BE2C (cell line): ENCODE data around the gene CSRP3.

Experiments used
- DNase-seq: peaks from one replicate; pipeline ENCODE4 v3.0.0-alpha.2; 2020
- H3K27me3 ChIP-seq: fragments of 250-450 bp; sonication (Bioruptor Pico); 2 replicates; pipeline ENCODE4 v1.5.1; 2020; ENCODE audit warnings: mild to moderate bottlenecking
- H3K36me3 ChIP-seq: fragments of 250-450 bp; sonication (Bioruptor Pico); 2 replicates; pipeline ENCODE4 v1.5.1; 2020; ENCODE audit warnings: mild to moderate bottlenecking
- H3K4me1 ChIP-seq: fragments of 250-450 bp; sonication (Bioruptor Pico); 2 replicates; pipeline ENCODE4 v1.5.1; 2020
- H3K4me3 ChIP-seq: 2 replicates; pipeline ENCODE4 v1.5.1; 2011; ENCODE audit warnings: low read depth, low read length
- H3K9me3 ChIP-seq: fragments of 250-450 bp; sonication (Bioruptor Pico); 2 replicates; pipeline ENCODE4 v1.5.1; 2020
- TF ChIP-seq, protein P1 (sequence below): IDR thresholded peaks from 2 replicates; pipeline ENCODE4 v1.5.1; 2012; ENCODE audit warnings: mild to moderate bottlenecking, low read depth, low read length

Gene CSRP3

DNA sequence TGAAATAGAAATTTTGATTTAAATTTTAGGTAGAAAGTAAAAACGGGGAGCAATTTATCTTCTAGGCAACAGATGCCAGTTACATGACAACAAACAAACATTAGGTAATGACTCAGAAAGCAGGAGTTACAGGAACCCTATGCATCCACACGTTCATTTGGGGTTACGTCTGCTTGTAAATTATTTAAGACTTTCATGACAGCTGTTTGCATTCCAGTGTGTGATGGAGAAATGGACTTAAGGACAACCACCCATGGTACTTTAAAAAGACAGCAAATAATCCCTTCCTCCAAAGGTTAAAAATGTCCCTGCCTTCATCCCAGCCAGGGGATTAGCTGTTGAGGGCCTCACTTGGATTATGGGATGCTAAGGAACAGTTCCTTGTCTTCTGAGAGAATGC, 27.2 kb upstream of the CSRP3 start:
- Histone ChIP-seq H3K4me3 (no peak overlapping the region), H3K4me1 (no peaks in the 10 kb centered on the region), H3K36me3 (no peaks in the 10 kb centered on the region), H3K27me3 (no peaks in the 10 kb centered on the region), H3K9me3 (no peaks in the 10 kb centered on the region)
- TF ChIP-seq, protein P1, sequence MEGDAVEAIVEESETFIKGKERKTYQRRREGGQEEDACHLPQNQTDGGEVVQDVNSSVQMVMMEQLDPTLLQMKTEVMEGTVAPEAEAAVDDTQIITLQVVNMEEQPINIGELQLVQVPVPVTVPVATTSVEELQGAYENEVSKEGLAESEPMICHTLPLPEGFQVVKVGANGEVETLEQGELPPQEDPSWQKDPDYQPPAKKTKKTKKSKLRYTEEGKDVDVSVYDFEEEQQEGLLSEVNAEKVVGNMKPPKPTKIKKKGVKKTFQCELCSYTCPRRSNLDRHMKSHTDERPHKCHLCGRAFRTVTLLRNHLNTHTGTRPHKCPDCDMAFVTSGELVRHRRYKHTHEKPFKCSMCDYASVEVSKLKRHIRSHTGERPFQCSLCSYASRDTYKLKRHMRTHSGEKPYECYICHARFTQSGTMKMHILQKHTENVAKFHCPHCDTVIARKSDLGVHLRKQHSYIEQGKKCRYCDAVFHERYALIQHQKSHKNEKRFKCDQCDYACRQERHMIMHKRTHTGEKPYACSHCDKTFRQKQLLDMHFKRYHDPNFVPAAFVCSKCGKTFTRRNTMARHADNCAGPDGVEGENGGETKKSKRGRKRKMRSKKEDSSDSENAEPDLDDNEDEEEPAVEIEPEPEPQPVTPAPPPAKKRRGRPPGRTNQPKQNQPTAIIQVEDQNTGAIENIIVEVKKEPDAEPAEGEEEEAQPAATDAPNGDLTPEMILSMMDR = no peak
- DNase-seq = no peak

DNA sequence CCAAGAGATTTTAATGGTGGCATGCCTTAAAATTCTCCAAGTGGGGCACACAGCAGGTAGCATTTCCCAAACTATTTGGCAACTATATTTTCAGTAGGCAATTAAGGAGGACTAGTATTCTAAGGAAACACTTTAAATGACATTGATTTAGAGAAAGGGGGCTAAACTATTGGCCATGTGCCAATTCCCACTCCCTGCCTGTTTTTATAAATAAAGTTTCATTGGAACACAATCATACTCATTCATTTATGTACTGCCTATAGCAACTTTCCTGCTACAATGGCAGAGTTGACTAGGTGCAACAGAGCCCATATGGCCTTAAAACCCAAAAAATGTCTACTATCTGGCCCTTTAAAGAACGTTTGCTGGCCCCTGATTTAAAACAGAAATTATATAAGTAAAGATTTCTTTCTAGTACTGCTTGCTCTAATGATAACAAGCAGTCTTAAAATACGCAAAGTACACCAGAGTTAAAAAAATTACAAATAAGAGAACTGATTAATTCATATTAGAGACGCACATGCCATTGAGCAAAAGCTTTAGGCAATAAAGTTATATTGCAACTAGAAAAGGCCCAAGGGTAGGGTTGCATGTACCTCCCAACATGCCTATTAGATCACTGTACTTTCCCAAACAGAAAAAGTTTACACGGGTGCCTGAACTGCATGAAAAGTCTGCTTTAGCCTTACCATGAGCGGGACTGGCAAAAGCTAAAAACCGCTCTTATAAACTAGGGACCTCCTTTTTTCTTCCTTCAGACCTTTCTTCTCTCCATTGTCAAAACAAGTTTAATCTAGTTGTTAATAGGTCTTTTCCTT, 24.8 kb upstream of the CSRP3 start:
- Histone ChIP-seq H3K27me3 (no peaks in the 10 kb centered on the region), H3K9me3 (no peaks in the 10 kb centered on the region), H3K4me3 (no peak overlapping the region), H3K4me1 (no peaks in the 10 kb centered on the region), H3K36me3 (no peaks in the 10 kb centered on the region)
- TF ChIP-seq, protein P1 = no peak
- DNase-seq = no peak

DNA sequence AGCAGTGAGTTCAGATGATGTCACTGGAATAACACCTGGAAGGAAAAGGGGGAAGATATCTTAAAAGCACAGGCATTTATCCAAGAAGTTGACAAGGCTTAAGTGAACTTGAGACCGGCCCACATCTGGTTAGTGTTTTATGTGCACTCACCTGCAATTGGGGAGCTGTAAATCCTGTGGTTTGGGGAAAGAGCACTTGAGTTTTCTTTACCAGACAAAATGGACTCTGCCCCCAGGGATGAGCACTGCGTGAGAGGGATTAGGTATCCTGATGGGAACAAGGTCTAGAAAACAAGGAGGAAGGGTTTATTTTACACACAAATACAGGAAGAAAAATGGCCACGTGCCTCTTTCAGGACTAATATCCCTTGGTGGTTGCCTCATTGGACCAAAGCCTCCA, 23.8 kb upstream of the CSRP3 start:
- Histone ChIP-seq H3K4me3 (no peak overlapping the region), H3K9me3 (no peaks in the 10 kb centered on the region), H3K27me3 (no peaks in the 10 kb centered on the region), H3K36me3 (no peaks in the 10 kb centered on the region), H3K4me1 (no peaks in the 10 kb centered on the region)
- TF ChIP-seq, protein P1 = no peak
- DNase-seq = no peak

DNA sequence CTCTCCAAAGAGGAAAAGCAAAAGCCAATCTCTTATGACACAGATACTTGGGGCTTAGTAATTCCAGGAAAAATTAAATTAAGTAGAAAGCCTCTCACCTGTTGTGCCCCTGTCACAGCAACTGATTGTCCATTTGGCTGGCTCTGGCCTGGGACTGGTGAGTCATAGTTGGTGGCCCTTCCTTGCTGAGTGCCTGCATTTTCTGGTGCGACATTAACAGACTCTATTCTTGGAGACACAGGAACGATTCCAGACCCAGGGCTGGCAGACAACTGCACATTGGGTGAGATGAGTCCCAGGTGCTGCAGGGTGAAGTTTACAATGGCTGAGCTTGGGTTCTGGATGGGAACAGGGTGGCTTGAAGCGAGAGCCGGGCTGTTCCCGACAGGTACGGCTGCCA, 23.3 kb upstream of the CSRP3 start:
- H3K9me3 ChIP-seq = no peaks in the 10 kb centered on the region
- H3K4me3 ChIP-seq = no peak overlapping the region
- no peaks in the 10 kb centered on the region for H3K27me3 ChIP-seq
- TF ChIP-seq, protein P1 = no peak
- no peak for DNase-seq
- H3K36me3 ChIP-seq = no peaks in the 10 kb centered on the region
- H3K4me1 ChIP-seq = no peaks in the 10 kb centered on the region

DNA sequence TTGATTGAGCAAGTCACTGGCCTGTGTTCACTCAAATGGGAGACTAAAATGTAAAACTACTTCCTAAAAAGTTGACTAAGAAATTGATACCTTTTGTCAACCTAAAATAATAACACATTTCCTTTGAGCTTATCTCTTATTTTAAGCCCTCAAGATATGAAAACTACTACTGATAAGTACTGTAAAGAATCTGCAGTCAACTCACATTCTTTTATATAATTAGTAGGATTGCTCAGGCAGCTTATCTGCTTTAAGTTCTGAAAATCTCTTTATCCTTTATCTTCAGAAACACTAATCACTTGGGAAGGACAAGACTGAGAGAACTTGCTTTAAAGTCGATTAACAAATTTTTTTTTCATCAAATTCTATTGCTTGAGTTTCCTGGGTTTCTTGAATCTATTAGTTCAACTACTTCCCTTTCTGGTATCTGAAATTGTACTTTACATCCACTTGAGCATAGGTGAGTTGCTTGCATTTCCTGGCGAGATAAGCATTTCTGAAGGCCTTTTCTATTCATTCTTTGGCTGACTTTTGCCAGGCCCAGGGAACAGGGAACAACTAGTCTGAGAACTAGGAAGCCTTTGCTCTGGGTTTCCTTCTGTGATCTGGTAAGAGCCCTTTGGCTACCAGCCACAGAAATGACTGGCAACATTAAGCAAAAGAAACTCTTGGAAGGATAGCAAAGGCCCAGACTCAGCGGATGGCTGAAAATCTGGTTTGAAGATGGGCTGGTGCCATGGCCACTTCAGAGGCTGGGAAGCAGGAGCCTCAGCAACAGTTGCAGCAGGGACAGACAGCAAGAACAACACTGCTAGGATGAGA, 19.3 kb upstream of the CSRP3 start:
- Histone ChIP-seq H3K4me3 (no peak overlapping the region), H3K36me3 (no peaks in the 10 kb centered on the region), H3K4me1 (no peaks in the 10 kb centered on the region), H3K9me3 (no peaks in the 10 kb centered on the region), H3K27me3 (no peaks in the 10 kb centered on the region)
- no peak for DNase-seq
- TF ChIP-seq, protein P1 = no peak
